H9 (cell line): Measurements from ENCODE around the gene WHRN. TPM values are rescaled to one million over a fixed set of nuclear protein-coding genes. Genes with fewer than 3 reads are reported as not detected.

Experiments
- DNase-seq: peaks from one replicate; pipeline ENCODE4 v3.0.0-alpha.2; 2017
- H2AFZ ChIP-seq: one replicate; pipeline ENCODE4 v1.6.1; 2013; ENCODE audit warnings: mild to moderate bottlenecking, low read length, control low read depth, moderate library complexity
- H2AK5ac ChIP-seq: 2 replicates; pipeline ENCODE4 v1.6.1; 2013; ENCODE audit warnings: low read length, control low read depth, mixed read lengths; ENCODE audit not compliant: insufficient read length
- H2BK120ac ChIP-seq: one replicate; pipeline ENCODE4 v1.6.1; 2013; ENCODE audit warnings: low read depth, mild to moderate bottlenecking, low read length, control low read depth, inconsistent platforms; ENCODE audit not compliant: poor library complexity, severe bottlenecking
- H2BK12ac ChIP-seq: 2 replicates; pipeline ENCODE4 v1.6.1; 2013; ENCODE audit warnings: low read length, control low read depth, mixed read lengths, low read depth; ENCODE audit not compliant: insufficient read length
- H2BK15ac ChIP-seq: 2 replicates; pipeline ENCODE4 v1.6.1; 2013; ENCODE audit warnings: low read depth, low read length, control low read depth
- H2BK20ac ChIP-seq: one replicate; pipeline ENCODE4 v1.6.1; 2013; ENCODE audit warnings: low read depth, mild to moderate bottlenecking, low read length, control low read depth, inconsistent platforms; ENCODE audit not compliant: poor library complexity, severe bottlenecking
- H2BK5ac ChIP-seq: 2 replicates; pipeline ENCODE4 v1.6.1; 2013; ENCODE audit warnings: low read length, control low read depth, mixed read lengths; ENCODE audit not compliant: insufficient read length
- H3K14ac ChIP-seq: 2 replicates; pipeline ENCODE4 v1.6.1; 2013; ENCODE audit warnings: low read length, control low read depth; ENCODE audit not compliant: insufficient read depth
- H3K18ac ChIP-seq: 2 replicates; pipeline ENCODE4 v1.6.1; 2013; ENCODE audit warnings: low read depth, mild to moderate bottlenecking, mixed read lengths, low read length, control low read depth; ENCODE audit not compliant: insufficient read length
- H3K23ac ChIP-seq: 2 replicates; pipeline ENCODE4 v1.6.1; 2013; ENCODE audit warnings: low read length, control low read depth, mixed read lengths, low read depth; ENCODE audit not compliant: insufficient read length
- H3K23me2 ChIP-seq: 2 replicates; pipeline ENCODE4 v1.6.1; 2013; ENCODE audit warnings: low read depth, mild to moderate bottlenecking, mixed read lengths, low read length, control low read depth; ENCODE audit not compliant: insufficient read length, poor library complexity, severe bottlenecking
- H3K27ac ChIP-seq: 2 replicates; pipeline ENCODE4 v1.5.1; 2013; ENCODE audit warnings: low read length, control low read depth, mixed read lengths, low read depth; ENCODE audit not compliant: insufficient read length
- H3K27me3 ChIP-seq: 2 replicates; pipeline ENCODE4 v1.6.1; 2013; ENCODE audit warnings: low read length, control low read depth, inconsistent platforms; ENCODE audit not compliant: insufficient read depth
- H3K4ac ChIP-seq: 2 replicates; pipeline ENCODE4 v1.6.1; 2013; ENCODE audit warnings: low read depth, mild to moderate bottlenecking, control low read depth, inconsistent platforms, low read length, moderate library complexity
- H3K4me1 ChIP-seq: 2 replicates; pipeline ENCODE4 v1.6.1; 2013; ENCODE audit warnings: low read length, control low read depth, inconsistent platforms; ENCODE audit not compliant: insufficient read depth
- H3K4me2 ChIP-seq: 2 replicates; pipeline ENCODE4 v1.6.1; 2013; ENCODE audit warnings: low read length, control low read depth, mixed read lengths; ENCODE audit not compliant: insufficient read length, insufficient read depth
- H3K56ac ChIP-seq: 2 replicates; pipeline ENCODE4 v1.6.1; 2013; ENCODE audit warnings: low read depth, mild to moderate bottlenecking, mixed read lengths, low read length, control low read depth; ENCODE audit not compliant: insufficient read length
- H3K79me1 ChIP-seq: 2 replicates; pipeline ENCODE4 v1.6.1; 2013; ENCODE audit warnings: low read depth, mild to moderate bottlenecking, moderate library complexity, low read length, control low read depth, inconsistent platforms; ENCODE audit not compliant: insufficient read depth, poor library complexity, severe bottlenecking
- H3K79me2 ChIP-seq: 2 replicates; pipeline ENCODE4 v1.6.1; 2013; ENCODE audit warnings: low read length, control low read depth, inconsistent platforms; ENCODE audit not compliant: insufficient read depth
- H3K9ac ChIP-seq: 2 replicates; pipeline ENCODE4 v1.6.1; 2013; ENCODE audit warnings: low read length, control low read depth, mixed read lengths; ENCODE audit not compliant: insufficient read length; ENCODE audit errors: extremely low read depth
- H3K9me3 ChIP-seq: one replicate; pipeline ENCODE4 v1.6.1; 2013; ENCODE audit warnings: low read depth, low read length, inconsistent platforms; ENCODE audit not compliant: control insufficient read depth
- H3T11ph ChIP-seq: one replicate; pipeline ENCODE4 v1.6.1; 2013; ENCODE audit warnings: mild to moderate bottlenecking, low read length, control low read depth, inconsistent platforms
- H4K20me1 ChIP-seq: one replicate; pipeline ENCODE4 v1.6.1; 2013; ENCODE audit not compliant: control insufficient read depth, insufficient read length, insufficient read depth
- H4K5ac ChIP-seq: 2 replicates; pipeline ENCODE4 v1.6.1; 2013; ENCODE audit warnings: low read depth, mild to moderate bottlenecking, mixed read lengths, low read length, control low read depth; ENCODE audit not compliant: insufficient read length
- H4K8ac ChIP-seq: replicated peaks from 2 replicates; pipeline ENCODE4 v1.6.1; 2013; ENCODE audit warnings: low read length, control low read depth, mixed read lengths, low read depth; ENCODE audit not compliant: insufficient read length
- H4K91ac ChIP-seq: 2 replicates; pipeline ENCODE4 v1.6.1; 2013; ENCODE audit warnings: low read depth, mild to moderate bottlenecking, moderate library complexity, mixed read lengths, low read length, control low read depth; ENCODE audit not compliant: insufficient read length
- H3K27ac Mint-ChIP-seq, 3 experiments: 2 replicates in 2 of 3; 3 replicates in 1 of 3; pipeline ENCODE4 v1.8.0; 2020 to 2021; ENCODE audit warnings: mixed read lengths in 3 of 3, mild to moderate bottlenecking in 1 of 3, moderate library complexity in 1 of 3
- H3K27me3 Mint-ChIP-seq: 2 replicates; pipeline ENCODE4 v1.8.0; 2021; ENCODE audit warnings: low read depth, mild to moderate bottlenecking, moderate library complexity, mixed read lengths
- H3K36me3 Mint-ChIP-seq, 3 experiments: 2 replicates in 2 of 3; 3 replicates in 1 of 3; pipeline ENCODE4 v1.8.0; 2020 to 2021; ENCODE audit warnings: low read depth in 3 of 3, mixed read lengths in 3 of 3; ENCODE audit not compliant: insufficient read depth in 1 of 3
- H3K4me1 Mint-ChIP-seq, 2 experiments: 2 replicates each; pipeline ENCODE4 v1.8.0; 2020; ENCODE audit warnings: mixed read lengths in 2 of 2
- H3K4me3 Mint-ChIP-seq, 2 experiments: 2 replicates in 1 of 2; 3 replicates in 1 of 2; pipeline ENCODE4 v1.8.0; 2020 to 2021; ENCODE audit warnings: mild to moderate bottlenecking in 2 of 2, mixed read lengths in 2 of 2, moderate library complexity in 1 of 2
- H3K9me3 Mint-ChIP-seq, 2 experiments: 2 replicates in 1 of 2; 3 replicates in 1 of 2; pipeline ENCODE4 v1.8.0; 2020; ENCODE audit warnings: mild to moderate bottlenecking in 2 of 2, mixed read lengths in 2 of 2, moderate library complexity in 1 of 2
- CTCF ChIP-seq: fragments of 200-600 bp; sonication (generic); conservative IDR thresholded peaks from 3 replicates; pipeline ENCODE4 v1.8.0; 2021; ENCODE audit warnings: antibody characterized with exemption, mild to moderate bottlenecking
- WGBS: extraction: QIAGEN DNeasy Blood & Tissue Kit; methylation state at CpG from one replicate; pipeline ENCODE4 v1.1.7; 2013; ENCODE audit warnings: missing lambda C conversion rate, low lambda C conversion rate, mixed read lengths; ENCODE audit not compliant: insufficient read length; ENCODE audit errors: extremely low coverage; 5-methylcytosine and 5-hydroxymethylcytosine counted together
- total RNA-seq: library from RNA; stranded (reverse); gene quantifications from 2 replicates; pipeline ENCODE4 v1.2.1, GENCODE V29; 2021

WHRN gene
- total RNA-seq, 1 experiment from 2014 or later = 2.2 TPM

GRCh38 chr9:114472765-114473446 lies 32.4 kb downstream of the WHRN start:
- H3K36me3 Mint-ChIP-seq = peaks cover 1 to 4% (median 2%) of the 10 kb centered on the region in 3 experiments; a peak in 5 of 7 replicates
- H3K4me3 Mint-ChIP-seq = no peak overlapping the region
- DNase-seq = no peak
- H4K91ac ChIP-seq = no peak overlapping the region
- H4K20me1 ChIP-seq = no peaks in the 10 kb centered on the region
- H3K18ac ChIP-seq = no peak overlapping the region
- no peak overlapping the region for H4K8ac ChIP-seq
- H4K5ac ChIP-seq = no peak overlapping the region
- no peaks in the 10 kb centered on the region; the same call in 1 of the 2 replicates for H3K4me1 ChIP-seq
- no peaks in the 10 kb centered on the region for H3K9me3 Mint-ChIP-seq
- H3K79me2 ChIP-seq = no peaks in the 10 kb centered on the region
- H3K23me2 ChIP-seq = no peaks in the 10 kb centered on the region
- no peak overlapping the region for H3K23ac ChIP-seq
- H3K4me2 ChIP-seq = no peak overlapping the region
- no peak overlapping the region for H3K14ac ChIP-seq
- no peak for TF ChIP-seq CTCF
- peaks cover 11 to 16% of the 10 kb centered on the region in 2 experiments for H3K4me1 Mint-ChIP-seq
- H2BK5ac ChIP-seq = no peak overlapping the region
- H3T11ph ChIP-seq = no peak overlapping the region
- no peak overlapping the region for H3K27ac ChIP-seq
- no peak overlapping the region for H3K4ac ChIP-seq
- no peak overlapping the region for H3K56ac ChIP-seq
- no peaks in the 10 kb centered on the region for H3K79me1 ChIP-seq
- H3K27me3 Mint-ChIP-seq = no peaks in the 10 kb centered on the region; the same call in 1 of the 2 replicates
- no peak overlapping the region for H2BK12ac ChIP-seq
- no peak overlapping the region for H2BK20ac ChIP-seq
- H3K9me3 ChIP-seq = no peaks in the 10 kb centered on the region
- no peak overlapping the region for H2BK15ac ChIP-seq
- no peak overlapping the region for H2AK5ac ChIP-seq
- peak overlapping the region in 1 of 3 experiments; percentile 34; a peak in 1 of 7 replicates for H3K27ac Mint-ChIP-seq
- no peak overlapping the region for H3K9ac ChIP-seq
- no peak overlapping the region for H2BK120ac ChIP-seq
- WGBS = no CpG with 5 or more reads among the region's 12 CpGs
- H3K27me3 ChIP-seq = no peaks in the 10 kb centered on the region
- no peak overlapping the region for H2AFZ ChIP-seq
